Duodenal mucosa (tissue), 2 donors: Measurements from ENCODE around the gene OR6J1.

Source experiments
- H3K27ac ChIP-seq: one replicate; pipeline ENCODE4 v1.7.0; 2013; ENCODE audit warnings: low read depth, low read length
- H3K27me3 ChIP-seq, 2 donors: one replicate each; pipeline ENCODE4 v1.7.0; 2013; ENCODE audit warnings: low read length in 2 of 2, control low read depth in 1 of 2; ENCODE audit not compliant: insufficient read depth in 2 of 2, control insufficient read depth in 1 of 2
- H3K36me3 ChIP-seq, 2 donors: one replicate each; pipeline ENCODE4 v1.7.0; 2013; ENCODE audit warnings: low read length in 2 of 2, control low read depth in 1 of 2; ENCODE audit not compliant: insufficient read depth in 2 of 2, control insufficient read depth in 1 of 2
- H3K4me1 ChIP-seq, 2 donors: one replicate each; pipeline ENCODE4 v1.7.0; 2013; ENCODE audit warnings: low read length in 2 of 2, control low read depth in 1 of 2; ENCODE audit not compliant: insufficient read depth in 2 of 2, control insufficient read depth in 1 of 2
- H3K4me3 ChIP-seq, 2 donors: one replicate each; pipeline ENCODE4 v1.7.0; 2013; ENCODE audit warnings: low read length in 2 of 2, low read depth in 1 of 2
- H3K9ac ChIP-seq, 2 donors: one replicate each; pipeline ENCODE4 v1.7.0; 2013; ENCODE audit warnings: low read length in 2 of 2, low read depth in 1 of 2
- H3K9me3 ChIP-seq, 2 donors: one replicate each; pipeline ENCODE4 v1.7.0; 2013; ENCODE audit warnings: low read length in 2 of 2, control low read depth in 1 of 2; ENCODE audit not compliant: control insufficient read depth in 1 of 2

Gene OR6J1

DNA sequence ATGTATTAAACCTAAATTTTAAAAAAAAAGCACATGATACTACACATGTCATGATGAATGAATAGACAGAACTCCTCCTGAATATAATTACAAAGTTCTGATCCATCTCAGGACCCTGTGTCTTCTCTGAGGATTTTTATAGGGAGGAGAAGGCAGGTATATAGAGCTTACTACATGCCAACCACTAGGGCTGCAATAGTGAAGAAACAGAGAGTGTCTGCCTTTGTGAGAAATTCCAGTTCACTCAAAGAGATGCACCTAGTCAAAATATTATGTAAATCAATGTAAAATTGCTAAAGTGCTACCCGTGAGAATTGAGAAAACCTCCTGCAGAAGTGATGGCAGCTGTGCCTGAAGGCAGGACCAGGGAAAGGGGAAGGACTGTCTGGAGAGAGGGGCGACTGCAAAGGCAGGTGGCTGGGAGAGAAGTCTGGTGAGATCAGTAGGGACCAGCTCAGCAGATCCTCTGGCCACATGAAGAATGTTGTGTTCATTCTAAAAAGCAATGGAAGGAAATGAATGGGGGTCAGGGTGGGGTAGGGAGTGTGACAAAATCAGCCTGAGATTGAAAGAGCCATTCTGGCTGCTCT lies 31.0 kb downstream of the OR6J1 start:
- H3K27ac ChIP-seq, result peak overlapping the region; percentile 39

GRCh38 chr14:22610931-22611330 lies 33.2 kb downstream of the OR6J1 start:
- peaks cover 43 to 59% of the 10 kb centered on the region in 2 donors for H3K36me3 ChIP-seq
- H3K9me3 ChIP-seq, result no peaks in the 10 kb centered on the region
- no peaks in the 10 kb centered on the region for H3K4me1 ChIP-seq
- no peak overlapping the region for H3K4me3 ChIP-seq
- H3K27ac ChIP-seq, result no peak overlapping the region
- H3K27me3 ChIP-seq, result no peaks in the 10 kb centered on the region
- no peak overlapping the region for H3K9ac ChIP-seq

More for the DNA sequence above, 31.0 kb downstream of the OR6J1 start:
- Histone ChIP-seq H3K4me3 (no peak overlapping the region), H3K4me1 (no peaks in the 10 kb centered on the region), H3K27me3 (no peaks in the 10 kb centered on the region), H3K36me3 (peaks cover 27 to 37% of the 10 kb centered on the region in 2 donors), H3K9me3 (no peaks in the 10 kb centered on the region), H3K9ac (no peak overlapping the region)

DNA sequence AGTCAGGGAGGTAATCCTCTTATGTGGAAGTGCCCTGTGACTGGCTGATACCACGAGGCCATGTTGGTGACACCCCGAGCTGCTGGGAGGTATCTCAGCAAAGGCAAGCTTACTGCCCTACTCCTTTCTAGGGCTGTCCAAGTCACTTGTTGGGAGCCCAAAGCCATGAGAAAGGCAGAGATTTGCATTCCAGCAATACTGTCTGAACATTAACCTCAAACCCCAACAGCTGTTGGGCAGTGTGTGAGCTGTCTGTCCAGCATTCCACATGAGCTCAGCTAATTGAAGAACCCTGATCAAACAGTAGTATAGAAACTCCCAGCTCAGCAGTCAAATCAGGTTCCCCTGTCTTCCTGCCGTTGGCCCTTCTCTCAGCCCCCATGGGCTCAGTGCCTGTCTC lies 36.9 kb downstream of the OR6J1 start:
- H3K9ac ChIP-seq, result no peak overlapping the region
- no peaks in the 10 kb centered on the region for H3K9me3 ChIP-seq
- H3K4me3 ChIP-seq, result no peak overlapping the region
- no peak overlapping the region for H3K27ac ChIP-seq
- peaks cover 64 to 90% of the 10 kb centered on the region in 2 donors for H3K36me3 ChIP-seq
- no peaks in the 10 kb centered on the region for H3K27me3 ChIP-seq
- H3K4me1 ChIP-seq, result no peaks in the 10 kb centered on the region

GRCh38 chr14:22606380-22606779 lies 37.8 kb downstream of the OR6J1 start:
- Histone ChIP-seq H3K36me3 (peaks cover 67 to 90% of the 10 kb centered on the region in 2 donors), H3K27me3 (no peaks in the 10 kb centered on the region), H3K27ac (no peak overlapping the region), H3K9me3 (no peaks in the 10 kb centered on the region), H3K4me3 (no peak overlapping the region), H3K9ac (no peak overlapping the region), H3K4me1 (peaks cover 0 to 5% of the 10 kb centered on the region in 2 donors)

GRCh38 chr14:22602862-22603261 lies 41.3 kb downstream of the OR6J1 start:
- Histone ChIP-seq H3K27me3 (no peaks in the 10 kb centered on the region), H3K4me3 (no peak overlapping the region), H3K36me3 (peaks cover 49 to 61% of the 10 kb centered on the region in 2 donors), H3K9ac (no peak overlapping the region), H3K4me1 (peaks cover 12% of the 10 kb centered on the region in 2 donors), H3K27ac (no peak overlapping the region), H3K9me3 (no peaks in the 10 kb centered on the region)

DNA sequence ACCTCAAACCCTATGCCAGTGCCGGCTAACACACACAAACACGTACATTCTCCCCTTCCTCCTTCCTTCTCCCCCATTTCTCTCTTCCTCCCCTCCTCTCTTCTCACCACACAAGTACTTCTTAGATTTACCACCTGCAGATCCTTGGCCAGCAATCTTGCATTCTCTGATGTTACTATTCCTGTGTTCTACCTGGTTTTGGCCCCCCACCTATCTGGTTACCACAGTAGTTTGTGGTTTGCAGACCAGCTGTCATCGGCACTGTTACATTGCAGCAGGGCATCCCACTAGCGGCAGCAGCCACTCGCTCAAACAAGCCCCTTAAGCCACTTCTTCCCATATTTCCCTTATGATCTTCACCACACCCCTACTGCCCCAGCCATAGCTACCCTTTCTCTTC lies 42.2 kb downstream of the OR6J1 start:
- Histone ChIP-seq H3K36me3 (peaks cover 40 to 53% of the 10 kb centered on the region in 2 donors), H3K27me3 (no peaks in the 10 kb centered on the region), H3K4me1 (peaks cover 12 to 19% of the 10 kb centered on the region in 2 donors), H3K9me3 (no peaks in the 10 kb centered on the region), H3K9ac (no peak overlapping the region), H3K4me3 (no peak overlapping the region), H3K27ac (no peak overlapping the region)

- H3K27ac ChIP-seq, result no peak overlapping the region
- H3K36me3 ChIP-seq, result peaks cover 39 to 48% of the 10 kb centered on the region in 2 donors
- H3K9ac ChIP-seq, result no peak overlapping the region
- no peaks in the 10 kb centered on the region for H3K9me3 ChIP-seq
- H3K4me3 ChIP-seq, result no peak overlapping the region
- no peaks in the 10 kb centered on the region for H3K27me3 ChIP-seq
- peaks cover 12 to 19% of the 10 kb centered on the region in 2 donors for H3K4me1 ChIP-seq
These were observed 42.7 kb downstream of the OR6J1 start for GRCh38 chr14:22601456-22601855.

GRCh38 chr14:22600027-22600426 lies 44.1 kb downstream of the OR6J1 start:
- peaks cover 29 to 34% of the 10 kb centered on the region in 2 donors for H3K36me3 ChIP-seq
- H3K27ac ChIP-seq, result no peak overlapping the region
- H3K9ac ChIP-seq, result no peak overlapping the region
- H3K4me1 ChIP-seq, result peaks cover 12 to 19% of the 10 kb centered on the region in 2 donors
- H3K4me3 ChIP-seq, result peak overlapping the region in 1 of 2 donors; percentile 87
- H3K9me3 ChIP-seq, result no peaks in the 10 kb centered on the region
- no peaks in the 10 kb centered on the region for H3K27me3 ChIP-seq

- peak overlapping the region; percentile 87 to 93 for H3K9ac ChIP-seq
- no peaks in the 10 kb centered on the region for H3K27me3 ChIP-seq
- peak overlapping the region; percentile 87 to 94 for H3K4me3 ChIP-seq
- peaks cover 26 to 28% of the 10 kb centered on the region in 2 donors for H3K36me3 ChIP-seq
- peaks cover 12 to 19% of the 10 kb centered on the region in 2 donors for H3K4me1 ChIP-seq
- H3K9me3 ChIP-seq, result no peaks in the 10 kb centered on the region
- no peak overlapping the region for H3K27ac ChIP-seq
These were observed 44.8 kb downstream of the OR6J1 start for GRCh38 chr14:22599349-22599748.

- Histone ChIP-seq H3K4me3 (peak overlapping the region; percentile 87 to 94), H3K27me3 (no peaks in the 10 kb centered on the region), H3K27ac (peak overlapping the region; percentile 81), H3K9me3 (no peaks in the 10 kb centered on the region), H3K9ac (peak overlapping the region; percentile 87 to 93), H3K36me3 (peaks cover 24 to 26% of the 10 kb centered on the region in 2 donors), H3K4me1 (peaks cover 12 to 19% of the 10 kb centered on the region in 2 donors)
These were observed 45.3 kb downstream of the OR6J1 start for GRCh38 chr14:22598896-22599244.
